Testis (tissue), 3 donors: ENCODE measurements around the gene CFAP20DC. TPM values are rescaled to one million over a fixed set of nuclear protein-coding genes. Genes with fewer than 3 reads are reported as not detected.

Experiments
- DNase-seq: peaks from one replicate; pipeline ENCODE4 v3.0.0-alpha.2; 2019
- H3K27ac ChIP-seq, 2 donors: fragments of 200-600 bp; sonication (generic); one replicate each; pipeline ENCODE4 v1.5.1; 2019
- H3K27me3 ChIP-seq: fragments of 200-600 bp; sonication (generic); one replicate; pipeline ENCODE4 v1.5.1; 2019
- H3K36me3 ChIP-seq: fragments of 200-600 bp; sonication (generic); one replicate; pipeline ENCODE4 v1.5.1; 2017; ENCODE audit warnings: low read depth; ENCODE audit errors: missing control alignments
- H3K4me1 ChIP-seq: fragments of 200-600 bp; sonication (generic); one replicate; pipeline ENCODE4 v1.5.1; 2019
- H3K4me3 ChIP-seq, 2 donors: fragments of 200-600 bp; sonication (generic); one replicate each; pipeline ENCODE4 v1.5.1; 2017 to 2019
- H3K9me3 ChIP-seq: fragments of 200-600 bp; sonication (generic); one replicate; pipeline ENCODE4 v1.5.1; 2017
- POLR2A ChIP-seq: fragments of 450-650 bp; IDR thresholded peaks from one replicate; pipeline ENCODE4 v1.6.1; 2017; ENCODE audit warnings: antibody characterized with exemption, mild to moderate bottlenecking, moderate library complexity
- WGBS, 2 donors: methylation state at CpG; one replicate each; pipeline ENCODE4 v1.1.5; 2018; 5-methylcytosine and 5-hydroxymethylcytosine counted together
- intact Hi-C: fragments of 100-400 bp; cut with DNase I; formaldehyde crosslinking; loops from one replicate; pipeline ENCODE4 v1.15.1; 2023; ENCODE audit warnings: low total_unique reads
- polyA plus RNA-seq: library from polyadenylated mRNA; stranded (reverse); fragments of 350-450 nt; fragmentation: Illumina TruSeq; extraction: RNeasy Lipid Tissue Mini Kit (QIAGEN cat#74804); gene quantifications from one replicate; pipeline ENCODE4 v1.2.3, GENCODE V29; 2014; ENCODE audit warnings: low read depth, low replicate concordance; ENCODE audit not compliant: insufficient read depth
- total RNA-seq, 2 donors: library from RNA; depleted of rRNA; stranded (reverse); fragments of >200 nt; gene quantifications; one replicate each; pipeline ENCODE4 v1.2.3, GENCODE V29; 2016
- TF ChIP-seq, protein P1 (sequence below), 3 experiments: fragments of 450-650 bp in 2 of 3; fragments of 200-600 bp in 1 of 3; sonication (generic) in 1 of 3; IDR thresholded peaks; one replicate each; pipeline ENCODE4 v1.5.1; 2016 to 2019; ENCODE audit warnings: antibody characterized with exemption in 3 of 3, mild to moderate bottlenecking in 2 of 3, moderate library complexity in 1 of 3

Gene CFAP20DC
- total and polyA plus RNA-seq, 3 donors from 2014 or later: 24.5 to 62.8 (median 42.0) TPM

DNA sequence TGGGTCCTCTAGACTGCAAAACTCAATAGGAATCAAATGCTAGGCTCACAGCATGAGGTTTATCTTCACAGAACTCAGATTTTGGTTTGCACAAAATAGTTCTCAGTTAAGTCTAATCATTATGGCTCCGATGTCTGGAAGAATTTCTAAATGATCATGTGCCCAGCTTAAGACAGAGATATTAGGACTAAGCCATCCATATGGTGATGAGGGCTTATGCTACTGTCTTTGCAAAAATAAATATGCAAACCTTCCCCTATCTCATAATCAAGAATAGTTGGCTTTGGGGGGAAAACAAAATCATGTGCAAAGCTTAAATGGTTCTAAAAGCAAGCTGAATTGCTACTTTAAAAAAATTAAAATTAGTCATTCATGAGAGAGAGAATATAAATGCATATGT is 96.5 kb downstream of the CFAP20DC start:
- Histone ChIP-seq H3K4me3 (no peak overlapping the region), H3K9me3 (no peaks in the 10 kb centered on the region), H3K27ac (no peak overlapping the region), H3K36me3 (no peaks in the 10 kb centered on the region), H3K4me1 (no peaks in the 10 kb centered on the region), H3K27me3 (no peaks in the 10 kb centered on the region)
- intact Hi-C loops: no loop called here
- WGBS, 2 donors: 96 to 100% methylated on average over 1 of the region's 1 CpG
- no peak for DNase-seq
- no peak for TF ChIP-seq POLR2A
- TF ChIP-seq, protein P1, sequence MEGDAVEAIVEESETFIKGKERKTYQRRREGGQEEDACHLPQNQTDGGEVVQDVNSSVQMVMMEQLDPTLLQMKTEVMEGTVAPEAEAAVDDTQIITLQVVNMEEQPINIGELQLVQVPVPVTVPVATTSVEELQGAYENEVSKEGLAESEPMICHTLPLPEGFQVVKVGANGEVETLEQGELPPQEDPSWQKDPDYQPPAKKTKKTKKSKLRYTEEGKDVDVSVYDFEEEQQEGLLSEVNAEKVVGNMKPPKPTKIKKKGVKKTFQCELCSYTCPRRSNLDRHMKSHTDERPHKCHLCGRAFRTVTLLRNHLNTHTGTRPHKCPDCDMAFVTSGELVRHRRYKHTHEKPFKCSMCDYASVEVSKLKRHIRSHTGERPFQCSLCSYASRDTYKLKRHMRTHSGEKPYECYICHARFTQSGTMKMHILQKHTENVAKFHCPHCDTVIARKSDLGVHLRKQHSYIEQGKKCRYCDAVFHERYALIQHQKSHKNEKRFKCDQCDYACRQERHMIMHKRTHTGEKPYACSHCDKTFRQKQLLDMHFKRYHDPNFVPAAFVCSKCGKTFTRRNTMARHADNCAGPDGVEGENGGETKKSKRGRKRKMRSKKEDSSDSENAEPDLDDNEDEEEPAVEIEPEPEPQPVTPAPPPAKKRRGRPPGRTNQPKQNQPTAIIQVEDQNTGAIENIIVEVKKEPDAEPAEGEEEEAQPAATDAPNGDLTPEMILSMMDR (IDR thresholded peaks at IDR 0.05): no peak

DNA sequence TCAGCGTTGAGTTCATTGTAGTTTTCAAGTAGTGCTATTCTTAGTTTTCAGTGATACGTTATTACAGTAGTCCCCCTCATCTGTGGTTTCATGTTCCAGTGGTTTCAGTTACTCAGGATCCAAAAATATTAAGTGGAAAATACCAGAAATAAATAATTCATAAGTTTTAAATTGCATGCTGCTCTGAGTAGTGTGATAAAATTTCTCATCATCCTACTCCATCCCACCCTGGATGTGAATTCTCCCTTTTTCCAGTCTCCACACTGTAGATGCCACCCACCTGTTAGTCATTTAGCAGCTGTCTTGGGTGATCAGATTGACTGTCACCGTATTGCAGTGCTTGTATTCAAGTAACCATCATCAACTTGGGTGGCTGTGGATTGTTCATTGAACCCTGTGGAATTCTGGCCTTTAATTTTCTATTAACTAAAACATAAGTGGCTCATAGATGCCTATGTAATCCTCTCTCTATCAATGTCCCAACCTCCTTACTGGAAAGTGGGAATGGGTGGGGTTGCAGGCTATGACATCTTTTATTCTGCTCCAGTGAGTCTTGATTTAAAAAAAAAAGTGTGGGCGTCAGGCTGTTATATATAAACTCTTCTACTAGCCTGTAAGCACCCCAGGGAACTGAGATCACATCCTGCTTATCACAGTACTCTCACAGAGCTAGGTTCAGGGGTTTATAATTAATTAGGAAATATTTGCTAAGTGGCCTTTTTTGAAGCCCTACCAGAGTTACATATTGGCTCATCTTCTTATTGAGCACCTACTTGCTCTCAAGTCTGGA is 97.5 kb downstream of the CFAP20DC start:
- no peaks in the 10 kb centered on the region for H3K27me3 ChIP-seq
- TF ChIP-seq, protein P1 (IDR thresholded peaks at IDR 0.05): no peak
- intact Hi-C loops: no loop called here
- no peak overlapping the region for H3K4me3 ChIP-seq
- no peaks in the 10 kb centered on the region for H3K9me3 ChIP-seq
- 82 to 88% methylated on average over 4 of the region's 4 CpGs for WGBS, 2 donors
- no peak for DNase-seq
- no peaks in the 10 kb centered on the region for H3K4me1 ChIP-seq
- H3K36me3 ChIP-seq: no peaks in the 10 kb centered on the region
- H3K27ac ChIP-seq: no peak overlapping the region

DNA sequence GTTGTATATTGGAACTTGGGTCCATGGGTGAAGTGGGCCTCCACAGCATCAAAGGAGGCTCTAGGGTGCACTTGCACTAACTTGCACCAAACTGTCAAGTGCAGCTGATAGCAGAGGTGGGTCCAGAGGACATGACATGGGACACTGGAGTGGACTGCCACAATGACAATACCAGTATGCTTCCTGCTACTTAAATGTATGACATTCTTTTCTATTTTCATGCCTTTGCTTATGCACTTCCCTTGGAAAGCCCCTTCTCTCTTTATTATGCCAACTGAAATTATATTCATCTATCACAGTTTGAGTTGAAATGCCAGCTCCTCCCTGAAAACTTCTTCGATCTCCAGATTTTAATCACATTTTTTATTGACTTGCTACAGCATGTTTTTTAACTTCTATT is 101.8 kb downstream of the CFAP20DC start:
- intact Hi-C loops: no loop called here
- TF ChIP-seq POLR2A: no peak
- TF ChIP-seq, protein P1 (IDR thresholded peaks at IDR 0.05): no peak
- WGBS, 2 donors: 79 to 94% methylated on average over 1 of the region's 1 CpG
- Histone ChIP-seq H3K9me3 (no peaks in the 10 kb centered on the region), H3K27ac (no peak overlapping the region), H3K27me3 (no peaks in the 10 kb centered on the region), H3K36me3 (no peaks in the 10 kb centered on the region), H3K4me3 (no peak overlapping the region), H3K4me1 (no peaks in the 10 kb centered on the region)
- no peak for DNase-seq

DNA sequence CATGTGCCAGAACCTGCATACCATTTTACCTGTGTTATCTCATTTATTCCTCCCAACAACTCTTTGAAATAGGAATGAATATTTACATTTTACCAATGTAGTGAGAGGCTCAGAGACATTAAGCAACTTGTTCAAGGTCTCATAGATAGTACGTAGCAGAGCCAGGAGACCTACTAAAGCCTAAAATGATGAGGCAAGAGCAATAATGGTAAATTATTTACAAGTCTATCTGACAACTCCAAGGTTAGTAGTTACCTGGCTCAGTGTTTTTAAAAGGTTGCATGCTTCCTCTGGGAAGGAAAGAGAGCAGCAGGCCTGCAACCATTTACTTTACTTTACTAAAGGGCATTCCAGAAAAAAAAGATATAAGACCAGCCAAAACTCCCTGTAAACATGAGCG is 103.0 kb downstream of the CFAP20DC start:
- no peaks in the 10 kb centered on the region for H3K27me3 ChIP-seq

More for the DNA sequence above, 103.0 kb downstream of the CFAP20DC start:
- 74 to 86% methylated on average over 2 of the region's 2 CpGs for WGBS, 2 donors
- DNase-seq: no peak
- no peaks in the 10 kb centered on the region for H3K4me1 ChIP-seq
- H3K27ac ChIP-seq: no peak overlapping the region
- H3K4me3 ChIP-seq: no peak overlapping the region
- no peaks in the 10 kb centered on the region for H3K9me3 ChIP-seq
- H3K36me3 ChIP-seq: no peaks in the 10 kb centered on the region
- TF ChIP-seq, protein P1 (IDR thresholded peaks at IDR 0.05): no peak
- TF ChIP-seq POLR2A: no peak
- intact Hi-C loops: no loop called here
